NCI-H187 treated with DMSO at 0.1 percent for 48 hours (cell line): ENCODE results near the gene ZNF132.
A peak's percentile ranks its signal among the peaks of the same experiment; 100 is the strongest.
"Not testable (repeated sequence)": the region's sequence is repeated elsewhere in the genome, so short reads cannot be mapped to it uniquely, and the experiment has no call there.

Experiments used
- DNase-seq: peaks from one replicate; lab custom pipeline; 2025; lab: John Stamatoyannopoulos, UW

Gene ZNF132

DNA sequence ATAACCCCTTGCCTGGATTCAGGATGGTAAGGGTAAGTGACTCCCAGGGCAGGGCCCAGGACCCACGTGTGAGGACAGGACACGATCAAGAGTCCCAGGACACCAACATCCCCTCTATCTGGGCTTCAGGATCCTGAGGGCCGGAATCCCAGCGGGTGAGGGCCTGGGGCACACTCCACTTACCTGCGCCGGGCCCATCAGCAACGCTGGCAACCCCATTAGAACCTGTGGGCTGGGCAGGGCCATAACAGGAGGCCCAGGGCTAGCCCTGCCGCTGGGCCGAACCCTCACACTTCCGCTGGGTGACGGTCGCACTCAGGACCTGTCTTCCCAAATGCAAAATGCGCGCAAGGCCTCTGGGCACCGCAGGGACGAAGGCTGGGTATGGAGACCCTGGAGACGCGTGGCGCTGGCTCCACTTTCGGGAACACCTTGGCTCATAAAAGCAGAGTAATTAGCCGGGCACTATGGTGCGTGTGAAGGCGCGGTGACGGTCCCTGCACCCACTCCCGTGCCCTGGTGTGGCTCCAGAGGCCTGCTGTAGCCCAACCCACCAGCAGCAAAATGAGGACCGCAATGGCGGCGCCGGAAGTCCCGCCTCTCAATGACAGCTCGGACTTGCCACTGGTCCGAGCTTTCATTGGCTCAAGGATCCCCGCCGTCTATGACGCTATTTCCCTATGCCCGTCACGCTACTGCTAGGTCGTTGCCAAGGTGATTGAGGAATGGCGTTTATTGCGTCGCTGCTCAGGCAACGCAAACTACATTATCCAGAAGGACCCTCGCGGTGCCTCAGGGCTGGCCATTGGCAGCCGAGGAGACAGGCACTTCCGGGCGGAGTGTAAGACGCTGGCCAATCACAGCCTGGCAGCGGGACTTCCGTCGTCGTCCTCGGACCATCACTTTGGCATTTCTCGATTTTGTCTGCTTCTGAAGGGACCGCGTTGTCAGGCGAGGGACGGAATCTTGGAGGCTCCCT lies at the start of gene ZNF132:
ZNF132 (minus strand) TSS at position 578 of the 979 bp plus-strand sequence; CDS start at position 246, 332 bp downstream.
- DNase-seq, result peak; percentile 92

DNA sequence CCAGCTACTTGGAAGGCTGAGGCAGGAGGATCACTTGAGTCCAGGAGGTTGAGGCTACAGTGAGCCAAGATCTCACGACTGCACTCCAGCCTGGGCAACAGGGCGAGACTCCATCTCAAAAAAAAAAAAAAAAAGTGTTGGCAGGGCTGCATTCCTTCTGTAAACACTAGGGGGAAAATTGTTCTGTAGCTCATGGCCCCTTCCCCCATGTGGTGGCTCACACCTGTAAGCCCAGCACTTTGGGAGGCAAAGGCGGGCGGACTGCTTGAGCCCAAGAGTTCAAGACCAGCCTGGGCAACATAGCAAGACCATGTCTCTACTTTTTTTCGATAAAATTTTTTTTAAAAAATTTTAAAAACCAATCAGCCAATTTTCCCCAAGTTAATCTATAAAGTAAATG lies 44.4 kb upstream of the ZNF132 start:
- DNase-seq, result not testable (repeated sequence)

DNA sequence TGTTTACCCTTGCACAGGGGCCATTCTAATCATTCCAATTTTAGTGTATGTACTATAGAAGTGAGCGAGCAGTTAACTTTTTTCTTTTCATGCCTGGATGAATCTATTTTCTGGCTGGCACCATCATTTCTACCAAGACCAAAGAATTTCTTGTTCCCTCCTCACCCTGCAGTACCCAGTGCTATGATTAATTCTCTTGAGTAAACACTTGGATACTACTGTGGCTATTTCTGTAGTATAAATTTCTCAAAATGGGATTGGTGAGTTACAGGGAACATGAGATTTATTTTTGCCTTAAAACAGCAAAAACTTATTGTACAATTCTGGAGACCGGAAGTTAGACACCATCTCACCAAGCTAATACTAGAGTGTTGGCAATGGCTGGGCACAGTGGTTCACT lies 43.8 kb upstream of the ZNF132 start:
- no peak for DNase-seq

DNA sequence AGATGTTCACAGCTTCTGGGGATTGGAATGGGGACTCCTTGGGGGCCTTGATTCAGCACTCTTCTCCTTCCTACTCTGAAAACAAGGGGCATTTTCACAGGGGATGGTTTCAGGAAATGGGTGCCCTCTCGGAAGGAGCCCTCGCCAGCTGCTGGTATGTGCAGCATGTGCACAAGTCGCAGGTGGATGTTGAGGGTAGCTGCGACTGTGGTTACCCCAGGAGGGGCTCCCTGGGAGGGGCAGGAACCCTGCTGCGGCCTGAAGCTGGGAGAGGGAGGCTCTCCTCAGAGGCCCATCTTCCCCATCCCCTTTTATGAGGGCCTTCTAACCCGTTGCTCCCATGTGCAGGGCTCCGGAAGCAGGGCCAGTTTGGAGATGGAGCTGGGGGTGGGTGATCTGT lies 42.4 kb upstream of the ZNF132 start:
- no peak for DNase-seq

DNA sequence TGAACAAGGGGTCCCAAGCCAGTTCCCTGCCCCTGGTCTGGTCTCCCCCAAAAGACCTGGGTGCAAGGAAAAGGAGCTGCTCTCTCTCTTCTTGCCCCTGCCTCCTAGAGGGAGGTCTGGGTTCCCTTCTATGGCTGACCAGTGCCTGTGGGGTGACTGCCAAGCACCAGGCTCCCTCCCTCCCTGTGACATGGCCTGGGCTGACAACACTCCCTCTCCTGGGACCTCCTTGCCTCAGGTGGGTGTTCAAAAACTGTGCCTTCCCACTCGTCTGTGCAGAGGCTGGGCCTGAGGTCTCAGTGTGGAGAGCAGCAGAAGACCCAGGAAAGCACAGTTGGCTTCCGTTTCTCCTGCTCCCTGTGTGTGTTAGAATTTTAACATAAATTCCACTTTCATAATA lies 40.9 kb upstream of the ZNF132 start:
- DNase-seq, result no peak

DNA sequence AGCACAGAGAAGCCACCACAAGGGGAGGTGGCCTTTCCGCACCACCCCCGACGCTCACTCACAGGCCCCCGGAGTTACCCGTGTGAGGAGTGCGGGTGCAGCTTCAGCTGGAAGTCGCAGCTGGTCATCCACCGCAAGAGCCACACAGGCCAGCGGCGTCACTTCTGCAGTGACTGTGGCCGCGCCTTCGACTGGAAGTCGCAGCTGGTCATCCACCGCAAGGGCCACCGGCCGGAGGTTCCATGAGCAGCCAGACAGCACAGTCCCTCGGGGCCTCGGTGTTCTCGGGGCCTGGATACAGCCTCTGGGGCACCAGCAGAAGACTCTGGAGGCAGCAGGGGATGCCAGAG lies 40.5 kb upstream of the ZNF132 start:
- no peak for DNase-seq

DNA sequence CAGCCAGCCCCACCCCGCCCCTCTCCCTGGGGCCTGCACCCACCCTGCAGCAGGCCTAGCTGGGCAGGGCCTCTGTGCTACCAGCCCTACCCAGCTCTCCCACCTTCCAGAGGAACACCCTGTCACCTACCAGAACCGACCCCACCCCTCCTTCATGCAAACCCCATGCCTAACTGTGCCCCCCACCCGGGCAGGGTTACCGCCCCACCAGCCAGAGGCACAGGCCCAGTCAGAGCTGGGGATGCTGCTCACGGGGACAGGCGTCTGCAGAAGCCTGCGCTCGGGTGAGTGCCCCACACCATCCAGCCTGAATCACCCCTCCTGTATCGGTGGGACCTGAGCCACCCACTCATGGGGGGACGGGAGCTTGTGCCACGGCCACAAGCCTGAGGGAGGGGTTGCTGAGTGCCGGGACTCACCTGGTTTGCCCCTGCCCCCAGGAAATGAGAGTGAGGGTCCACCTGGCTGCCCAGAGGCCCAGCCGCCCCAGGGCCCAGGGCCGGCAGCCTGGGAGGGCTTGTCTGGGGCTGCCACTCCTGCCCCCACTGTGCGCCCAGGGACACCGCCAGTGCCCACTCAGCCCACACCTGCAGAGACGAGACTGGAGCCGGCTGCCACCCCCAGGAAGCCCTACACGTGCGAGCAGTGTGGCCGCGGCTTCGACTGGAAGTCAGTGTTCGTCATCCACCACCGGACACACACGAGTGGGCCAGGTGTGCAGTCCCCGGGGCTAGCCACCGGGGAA lies 40.0 kb upstream of the ZNF132 start:
- DNase-seq, result no peak

DNA sequence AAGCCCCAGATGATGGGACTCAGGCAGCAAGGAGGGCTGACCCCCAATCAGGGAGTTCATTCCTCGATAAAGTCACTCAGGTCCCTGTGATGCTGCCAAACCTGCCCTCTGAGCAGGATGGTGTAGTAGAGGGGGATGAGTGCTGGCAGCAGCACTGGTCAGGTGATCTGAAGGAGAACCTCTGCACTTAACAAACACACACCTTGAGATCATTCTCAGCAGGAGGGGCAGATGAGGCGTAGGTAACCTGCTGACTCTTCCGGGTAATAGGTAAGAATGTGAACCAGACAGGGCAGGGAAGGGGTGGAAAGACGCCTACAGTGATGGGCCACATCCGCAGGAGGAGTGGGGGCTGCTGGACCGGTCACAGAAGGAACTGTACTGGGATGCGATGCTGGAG lies 39.4 kb upstream of the ZNF132 start:
- no peak for DNase-seq

DNA sequence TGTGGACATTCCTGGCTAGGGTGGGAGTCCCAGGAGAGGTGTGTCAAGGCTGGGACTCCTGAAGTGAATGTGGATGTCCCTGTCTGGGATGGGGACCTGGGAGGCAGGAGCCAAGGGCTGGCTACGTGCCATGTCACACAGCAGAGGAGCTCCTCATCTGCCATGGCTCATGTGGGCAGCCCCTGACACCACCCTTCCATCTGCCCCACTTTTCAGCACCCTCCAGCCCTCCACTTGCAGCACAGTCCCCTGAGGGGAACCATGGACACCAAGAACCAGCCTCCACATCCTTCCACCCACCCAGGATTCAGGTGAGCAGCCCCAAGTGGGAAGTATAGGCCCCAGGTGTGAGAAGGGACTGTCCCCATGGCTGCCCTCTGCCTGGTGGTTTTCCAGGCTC lies 37.9 kb upstream of the ZNF132 start:
- DNase-seq, result no peak

DNA sequence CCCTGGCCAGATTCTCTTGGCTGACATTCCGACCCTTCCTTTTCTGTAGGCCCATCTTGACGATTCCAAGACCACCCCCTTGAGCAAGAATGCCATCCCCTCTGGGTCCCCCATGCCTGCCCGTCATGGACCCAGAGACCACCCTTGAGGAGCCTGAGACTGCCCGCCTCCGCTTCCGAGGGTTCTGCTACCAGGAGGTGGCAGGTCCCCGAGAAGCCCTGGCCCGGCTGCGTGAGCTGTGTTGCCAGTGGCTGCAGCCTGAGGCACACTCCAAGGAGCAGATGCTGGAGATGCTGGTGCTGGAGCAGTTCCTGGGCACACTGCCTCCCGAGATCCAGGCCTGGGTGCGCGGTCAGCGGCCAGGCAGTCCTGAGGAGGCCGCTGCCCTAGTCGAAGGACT lies 37.2 kb upstream of the ZNF132 start:
- DNase-seq, result no peak

DNA sequence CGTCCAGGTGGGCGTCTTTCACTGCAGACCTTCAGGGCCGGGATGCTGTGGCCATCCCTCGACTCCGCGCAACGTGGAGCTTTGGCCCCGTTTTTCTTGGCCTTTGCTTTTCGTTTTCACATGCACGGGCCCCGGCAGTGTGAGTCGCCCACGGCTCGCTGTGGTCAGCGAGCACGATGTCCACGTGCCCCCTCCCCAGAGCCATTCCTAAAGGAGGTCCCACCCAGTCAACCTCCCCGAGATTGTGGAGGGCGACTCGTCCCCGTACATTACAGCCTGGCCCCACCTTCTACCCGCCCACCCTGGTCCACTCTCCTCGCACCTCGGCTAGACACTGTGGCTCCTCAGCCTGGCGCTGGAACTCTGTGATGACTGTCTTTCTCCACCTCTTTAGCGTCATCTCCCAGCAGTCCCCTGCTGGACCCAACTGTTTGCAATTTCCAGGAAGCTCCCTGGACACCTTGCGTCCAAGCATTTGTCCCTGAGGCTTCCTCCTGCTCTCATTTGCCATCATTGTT lies 36.6 kb upstream of the ZNF132 start:
- no peak for DNase-seq

DNA sequence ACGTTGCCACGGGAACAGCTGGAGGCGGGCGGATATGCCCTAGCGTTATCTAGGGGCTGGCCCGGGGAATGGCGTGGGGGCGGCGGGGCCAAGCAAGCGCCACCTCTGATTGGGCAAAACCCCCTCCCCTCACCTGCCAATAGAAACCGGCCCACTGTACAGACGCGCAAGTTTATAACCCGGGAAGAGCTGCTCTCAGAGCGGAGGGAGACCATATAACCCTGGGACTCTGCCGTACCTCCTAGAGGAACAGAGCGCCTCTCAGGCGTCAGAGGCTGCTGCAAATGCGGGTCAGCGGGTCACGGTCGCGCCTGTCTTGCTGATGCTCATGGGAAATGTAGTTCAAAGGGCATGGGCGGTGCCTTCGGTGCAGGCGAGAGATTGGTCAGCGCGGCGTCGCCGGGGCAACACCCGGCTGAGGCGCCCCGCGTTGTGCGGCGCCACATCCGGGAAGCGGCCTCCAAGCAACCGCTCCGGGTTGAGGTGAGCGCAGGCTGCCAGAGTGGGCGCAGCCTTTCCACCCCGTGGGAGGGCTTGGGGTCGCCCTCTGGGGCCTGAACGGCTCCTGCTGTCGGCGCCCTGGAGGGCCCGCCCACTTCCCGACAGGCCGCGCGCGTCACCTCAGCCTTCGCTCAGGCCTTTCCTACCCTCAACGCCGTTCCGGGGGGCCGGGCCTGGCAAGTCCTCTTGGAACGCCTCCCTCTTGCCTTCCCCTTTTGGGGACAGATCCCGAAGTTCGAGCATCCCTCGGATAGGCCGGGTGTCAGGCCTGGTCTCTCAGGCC lies 36.0 kb upstream of the ZNF132 start, which contains the start of gene ZNF446:
ZNF446 (plus strand) TSS at position 639 of the 784 bp plus-strand sequence. CDS start 867 bp downstream, outside the sequence.
- peak; percentile 93 for DNase-seq

DNA sequence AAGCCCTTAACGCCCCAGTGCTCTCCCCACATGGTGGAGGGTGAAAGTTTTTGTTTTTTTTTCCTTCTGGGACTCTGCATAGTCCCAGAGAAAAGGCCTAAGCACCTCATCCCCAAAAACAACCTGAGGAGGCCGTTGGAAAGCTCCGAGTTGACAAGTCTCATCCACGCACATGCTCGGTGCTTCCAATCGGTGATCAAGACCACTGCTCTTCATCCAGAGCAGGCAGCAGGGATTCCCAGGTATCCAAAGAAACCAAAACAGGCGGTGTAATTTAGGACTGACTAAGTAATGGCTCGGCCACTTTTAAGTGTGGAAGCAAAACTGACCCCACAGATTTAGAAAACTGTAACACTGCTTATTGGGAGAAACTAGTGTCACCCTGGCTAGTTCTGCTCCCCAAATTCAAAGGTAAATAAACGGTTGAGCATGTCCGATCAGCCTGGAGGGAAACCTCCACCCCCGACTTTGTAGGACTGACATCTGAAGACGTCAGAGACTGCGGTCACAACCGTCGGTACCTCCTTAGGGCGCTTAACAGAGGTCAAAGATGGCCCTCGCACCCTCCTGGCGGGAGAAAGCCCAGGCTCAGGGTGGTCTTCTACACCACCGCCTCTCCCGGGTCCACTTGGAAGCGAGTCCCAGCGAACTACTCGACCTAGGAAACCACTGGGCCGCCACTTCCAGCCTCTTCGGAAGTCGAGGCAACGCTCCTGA lies 35.2 kb upstream of the ZNF132 start:
- DNase-seq, result no peak

DNA sequence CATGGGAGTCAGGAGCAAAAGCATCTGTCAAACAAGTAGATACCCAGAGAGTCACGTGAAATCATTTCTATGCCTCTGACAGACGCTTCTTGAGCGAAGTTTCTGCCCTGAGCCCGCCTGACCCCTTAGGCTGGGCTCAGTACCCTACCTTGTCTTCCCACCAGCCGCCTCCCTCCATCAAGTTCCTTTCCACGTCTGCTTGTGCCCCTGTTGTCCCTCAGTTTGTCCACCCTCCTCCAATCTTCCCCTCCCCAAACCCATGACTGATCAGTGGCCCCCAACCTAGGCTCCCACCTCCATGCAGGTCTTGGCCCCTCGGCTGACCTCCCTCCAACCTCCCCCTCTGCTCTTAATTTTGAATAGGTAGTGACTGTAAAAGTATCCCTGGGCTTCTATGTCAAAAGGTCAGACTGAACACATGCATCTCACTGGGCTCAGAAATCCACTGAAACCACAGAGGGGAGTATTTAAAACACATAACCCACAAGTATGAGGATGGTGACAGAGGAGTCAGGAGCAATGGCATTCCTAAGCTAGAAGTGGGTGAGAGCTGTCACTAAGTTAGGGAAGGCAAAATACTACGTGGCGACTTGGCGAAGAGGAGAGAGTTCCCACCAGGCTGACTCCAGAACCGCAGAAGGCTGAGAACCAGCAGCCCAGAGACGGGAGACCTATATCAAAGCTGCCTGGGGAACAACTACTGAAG lies 34.5 kb upstream of the ZNF132 start:
- no peak for DNase-seq

DNA sequence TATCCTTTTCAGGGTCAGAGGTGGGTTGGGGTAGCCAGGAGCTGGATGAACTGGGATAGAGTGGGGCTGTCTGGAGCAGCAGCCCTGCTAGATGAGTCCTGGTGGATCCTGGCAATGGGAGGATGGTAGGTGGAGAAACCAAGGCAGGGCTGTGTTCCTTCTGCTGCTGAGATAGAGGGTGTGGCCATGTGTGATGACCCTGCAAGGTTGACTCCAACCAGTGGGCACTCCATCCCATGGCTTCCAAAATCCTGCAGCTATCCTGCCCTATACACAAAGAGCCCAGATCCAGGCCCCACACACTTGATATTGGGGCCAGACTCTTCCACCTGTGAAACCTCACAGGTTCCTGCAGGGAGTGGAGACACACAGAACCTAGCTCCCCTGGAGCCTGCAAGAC lies 33.8 kb upstream of the ZNF132 start:
- DNase-seq, result no peak

DNA sequence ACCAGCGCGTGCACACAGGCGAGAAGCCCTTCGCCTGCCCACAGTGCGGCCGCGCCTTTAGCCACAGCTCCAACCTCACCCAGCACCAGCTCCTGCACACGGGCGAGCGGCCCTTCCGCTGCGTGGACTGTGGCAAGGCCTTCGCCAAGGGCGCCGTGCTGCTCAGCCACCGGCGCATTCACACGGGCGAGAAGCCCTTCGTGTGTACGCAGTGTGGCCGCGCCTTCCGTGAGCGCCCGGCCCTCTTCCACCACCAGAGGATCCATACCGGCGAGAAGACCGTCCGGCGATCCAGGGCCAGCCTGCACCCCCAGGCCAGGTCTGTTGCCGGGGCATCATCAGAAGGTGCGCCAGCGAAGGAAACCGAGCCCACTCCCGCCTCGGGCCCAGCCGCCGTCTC lies 31.8 kb upstream of the ZNF132 start:
- no peak for DNase-seq

DNA sequence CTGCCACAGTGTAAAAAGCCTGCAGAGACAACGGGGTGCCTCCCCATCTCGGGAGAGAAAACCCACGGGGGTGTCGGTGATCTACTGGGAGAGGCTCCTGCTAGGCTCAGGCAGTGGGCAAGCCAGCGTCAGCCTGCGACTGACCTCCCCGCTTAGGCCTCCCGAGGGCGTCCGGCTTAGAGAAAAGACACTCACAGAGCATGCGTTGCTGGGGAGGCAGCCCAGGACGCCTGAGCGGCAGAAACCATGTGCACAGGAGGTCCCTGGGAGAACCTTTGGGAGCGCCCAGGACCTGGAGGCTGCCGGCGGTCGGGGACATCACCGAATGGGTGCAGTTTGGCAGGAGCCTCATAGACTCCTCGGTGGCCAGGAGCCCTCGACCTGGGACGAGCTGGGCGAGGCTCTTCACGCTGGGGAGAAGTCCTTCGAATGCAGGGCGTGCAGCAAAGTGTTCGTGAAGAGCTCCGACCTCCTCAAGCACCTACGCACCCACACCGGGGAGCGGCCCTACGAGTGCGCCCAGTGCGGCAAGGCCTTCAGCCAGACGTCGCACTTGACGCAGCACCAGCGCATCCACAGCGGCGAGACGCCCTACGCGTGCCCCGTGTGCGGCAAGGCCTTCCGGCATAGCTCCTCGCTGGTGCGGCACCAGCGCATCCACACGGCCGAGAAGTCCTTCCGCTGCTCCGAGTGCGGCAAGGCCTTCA lies 31.0 kb upstream of the ZNF132 start:
- DNase-seq, result not testable (repeated sequence)

DNA sequence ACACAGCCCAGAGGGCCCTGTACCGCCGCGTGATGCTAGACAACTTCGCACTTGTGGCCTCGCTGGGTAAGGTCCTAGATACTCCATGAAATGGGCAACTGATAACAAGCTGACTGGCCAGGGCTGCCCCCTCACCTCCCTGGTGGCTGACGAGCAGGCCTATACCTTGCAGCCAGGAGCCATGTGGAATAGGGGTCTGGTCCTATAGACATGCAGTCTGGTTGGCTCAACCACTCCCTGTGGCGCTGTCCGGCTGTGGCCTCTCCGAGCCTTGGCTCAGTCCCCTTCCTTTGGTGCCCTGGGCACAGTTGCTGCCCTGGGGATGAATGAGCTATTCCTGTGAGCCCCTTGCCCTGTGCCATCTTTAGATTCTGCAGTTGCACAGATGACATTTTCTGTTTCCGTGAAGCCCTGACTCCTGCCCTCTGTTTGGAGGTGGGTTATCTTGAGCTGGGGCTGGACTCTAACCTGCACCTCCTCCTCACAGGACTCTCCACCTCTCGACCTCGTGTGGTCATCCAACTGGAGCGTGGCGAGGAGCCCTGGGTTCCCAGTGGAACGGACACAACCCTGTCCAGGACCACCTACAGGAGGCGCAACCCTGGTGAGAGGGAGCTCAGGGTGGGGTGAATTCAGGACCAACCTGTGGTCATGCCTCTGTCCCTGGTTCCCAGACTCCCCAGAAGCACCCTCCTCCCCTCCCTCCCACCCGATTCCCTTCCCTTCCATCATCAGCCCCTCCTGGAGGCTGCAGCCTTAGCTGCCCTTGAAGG lies 29.5 kb upstream of the ZNF132 start:
- DNase-seq, result no peak

DNA sequence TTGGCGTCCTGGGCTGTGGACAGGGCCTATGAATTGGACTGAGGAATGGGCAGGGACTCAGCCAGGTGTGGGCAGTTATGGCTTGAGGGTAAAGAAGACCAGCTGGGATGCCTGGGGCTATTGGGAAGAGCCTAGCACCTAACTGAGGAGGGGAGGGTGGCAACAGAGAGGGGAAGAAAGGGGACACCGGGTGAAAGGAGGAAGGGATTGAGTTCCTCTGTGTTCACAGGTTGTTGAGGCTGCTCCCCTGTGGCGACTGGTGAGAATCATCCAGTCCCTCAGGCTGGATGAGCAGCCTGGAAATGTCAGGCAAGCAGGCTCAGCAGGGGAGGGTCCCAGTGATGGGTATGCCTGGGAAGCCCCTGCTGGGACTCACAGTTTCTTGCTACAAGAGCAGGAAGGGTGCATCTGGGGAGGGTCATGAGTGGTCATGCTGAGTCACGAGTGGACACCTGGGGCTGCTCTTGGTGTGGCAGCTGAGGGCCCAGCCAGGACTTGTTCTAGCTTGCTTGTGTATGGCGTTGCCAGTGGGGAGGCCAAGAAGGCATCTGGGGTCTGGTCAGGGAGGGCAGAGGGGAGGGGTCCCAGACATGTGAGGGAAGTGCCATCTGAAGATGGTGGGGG lies 28.4 kb upstream of the ZNF132 start:
- DNase-seq, result no peak
